Measurements from ENCODE around the gene NPRL2. TPM values are rescaled to one million over a fixed set of nuclear protein-coding genes. Genes with fewer than 3 reads are reported as not detected.

The NPRL2 gene
- total and polyA plus RNA-seq, 2 of the 13 experiments (the other 11 are each of a cell fraction or from before 2014, with no cell fraction given) = 30.6 to 51.4 TPM

- TF ChIP-seq ZNF687 (CRISPR knock-in tag; IDR thresholded peaks at IDR 0.05) = peak; percentile 95
- peak; percentile 61; the same call in 1 of the 2 replicates for TF ChIP-seq ZNF547 (CRISPR knock-in tag; IDR thresholded peaks at IDR 0.05)
- no peak; the same call in 1 of the 2 replicates for TF ChIP-seq ZNF33B (CRISPR knock-in tag; IDR thresholded peaks at IDR 0.05)
- TF ChIP-seq TBL1XR1 (IDR thresholded peaks at IDR 0.05; ENCODE audit: borderline replicate concordance, low read length, partially characterized antibody) = no peak
- 0 out of 4 replicates have a peak, but pooled peaks of 1 of the 2 experiments have one; percentile 28 for TF ChIP-seq REST (IDR thresholded peaks at IDR 0.05; ENCODE audit: borderline replicate concordance in 1 of 2, low read depth in 1 of 2, low read length in 2 of 2)
- no peak for TF ChIP-seq ZNF513 (CRISPR knock-in tag; conservative IDR thresholded peaks at IDR 0.05)
- TF ChIP-seq FOXO4 (CRISPR knock-in tag; conservative IDR thresholded peaks at IDR 0.05) = no peak
- TF ChIP-seq ZNF777 (CRISPR knock-in tag; IDR thresholded peaks at IDR 0.05) = no peak; the same call in 1 of the 2 replicates
- no peak for TF ChIP-seq EP300 (IDR thresholded peaks at IDR 0.05; ENCODE audit: low read depth in 2 of 2, low read length in 2 of 2)
- no peak for TF ChIP-seq EP300 (CRISPR knock-in tag; IDR thresholded peaks at IDR 0.05; ENCODE audit: borderline replicate concordance)
- TF ChIP-seq ZBED4 (CRISPR knock-in tag; IDR thresholded peaks at IDR 0.05; ENCODE audit: borderline replicate concordance) = no peak
- TF ChIP-seq MEIS1 (CRISPR knock-in tag; IDR thresholded peaks at IDR 0.05; ENCODE audit: borderline replicate concordance) = peak; percentile 76; the same call in 1 of the 2 replicates
Observed at GRCh38 chr3:50298836-50299637, 51.5 kb downstream of the NPRL2 start, which contains the start of the genes HYAL3 and NAA80 (continued).

Measured in HepG2 (cell line).